ENCODE results near the gene SLC35F3. TPM values are rescaled to one million over a fixed set of nuclear protein-coding genes. Genes with fewer than 3 reads are reported as not detected.

Gene SLC35F3
- total and polyA plus RNA-seq, 4 donors = 0.01 to 0.37 (median 0.08) TPM; not detected in 1

DNA sequence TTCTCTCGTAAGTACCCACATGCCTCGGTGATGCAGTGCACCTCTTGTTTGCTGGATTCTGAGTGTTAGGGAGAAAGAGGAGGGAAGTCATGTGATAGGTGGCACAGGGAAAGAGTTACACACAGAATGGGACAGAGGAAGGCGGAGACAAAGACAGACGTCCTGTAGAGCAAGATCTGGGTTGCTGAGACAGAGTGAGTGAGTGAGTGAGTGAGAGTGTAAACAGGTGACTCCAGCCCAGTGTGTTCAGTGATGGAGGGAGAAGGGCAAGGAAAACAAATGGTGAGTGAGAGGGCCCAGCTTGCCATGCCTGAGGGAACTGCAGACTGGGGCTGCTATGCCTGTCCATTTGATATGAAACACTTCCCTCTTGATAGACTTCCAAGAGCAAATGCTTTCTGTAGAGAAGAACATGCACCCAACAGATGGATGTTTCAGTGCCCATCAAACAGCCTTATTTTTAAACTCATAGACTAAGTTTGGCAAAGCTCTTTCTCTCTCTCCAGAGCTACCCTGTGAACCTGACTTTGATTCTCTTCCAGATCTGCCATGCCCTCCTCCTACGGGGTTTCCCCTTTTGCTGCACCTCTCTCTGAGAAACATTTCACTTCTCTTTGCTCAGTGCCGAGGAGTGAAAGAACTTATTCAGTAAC is 258.9 kb downstream of the SLC35F3 start:
- Histone ChIP-seq H3K9me3 (ENCODE audit: control insufficient read depth in 4 of 4, low read length in 3 of 4) (no peaks in the 10 kb centered on the region), H3K27ac (ENCODE audit: low read depth in 1 of 2, low read length in 2 of 2) (no peak overlapping the region), H3K9ac (ENCODE audit: low read depth in 1 of 2, low read length in 2 of 2) (no peak overlapping the region), H3K4me1 (ENCODE audit: control insufficient read depth in 4 of 4, insufficient read depth in 4 of 4, low read length in 3 of 4) (no peaks in the 10 kb centered on the region), H3K27me3 (ENCODE audit: control insufficient read depth in 4 of 4, insufficient read depth in 4 of 4, low read length in 3 of 4) (peaks cover 0 to 4% (median 0%) of the 10 kb centered on the region in 4 donors), H3K4me3 (ENCODE audit: low read depth in 1 of 3, low read length in 3 of 3) (no peak overlapping the region), H3K36me3 (ENCODE audit: control insufficient read depth in 4 of 4, insufficient read depth in 3 of 4, low read depth in 1 of 4, low read length in 3 of 4) (no peaks in the 10 kb centered on the region)
- 62% methylated on average over 6 of the region's 6 CpGs for WGBS
- DNase-seq (ENCODE audit: low spot score) = no peak
- no peak for TF ChIP-seq FOXA2 (IDR thresholded peaks at IDR 0.05)
- TF ChIP-seq HNF4A (conservative IDR thresholded peaks at IDR 0.05) = no peak

DNA sequence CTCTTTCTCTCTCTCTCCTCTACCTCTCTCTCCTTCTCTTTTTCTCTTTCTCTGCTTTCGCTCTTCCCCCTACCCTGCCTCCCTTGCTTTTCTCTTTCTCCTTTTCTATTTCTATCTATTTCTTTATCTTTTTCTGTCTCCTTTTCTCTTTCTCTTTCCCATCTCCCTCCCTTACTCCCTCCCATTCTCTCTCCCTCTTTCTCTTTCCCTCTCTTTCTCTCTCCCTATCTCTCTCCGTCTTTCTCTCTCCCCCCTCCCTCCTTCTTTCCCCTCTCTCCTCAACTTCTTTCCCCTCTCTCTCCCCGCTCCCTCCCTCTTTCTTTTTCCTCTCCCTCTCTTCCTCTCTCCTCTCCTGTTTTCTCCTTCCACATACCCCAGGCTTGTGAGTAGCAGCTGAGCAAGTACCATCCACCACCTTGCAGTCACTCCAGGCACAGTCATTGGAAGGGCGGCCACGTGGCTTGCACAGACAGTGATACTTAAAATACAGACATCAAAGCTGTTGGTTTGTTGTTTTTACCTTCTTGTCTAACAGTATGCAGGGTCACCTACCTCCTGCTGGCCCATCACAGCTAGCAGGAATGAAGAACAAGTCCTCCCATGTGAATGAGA is 259.7 kb downstream of the SLC35F3 start:
- no peak overlapping the region for H3K27ac ChIP-seq (ENCODE audit: low read depth in 1 of 2, low read length in 2 of 2)
- H3K36me3 ChIP-seq (ENCODE audit: control insufficient read depth in 4 of 4, insufficient read depth in 3 of 4, low read depth in 1 of 4, low read length in 3 of 4) = no peaks in the 10 kb centered on the region
- no peak for DNase-seq (ENCODE audit: low spot score)
- no peaks in the 10 kb centered on the region for H3K4me1 ChIP-seq (ENCODE audit: control insufficient read depth in 4 of 4, insufficient read depth in 4 of 4, low read length in 3 of 4)
- TF ChIP-seq FOXA2 (IDR thresholded peaks at IDR 0.05) (no peak), GABPA (IDR thresholded peaks at IDR 0.05 in 1 of 2, conservative IDR thresholded peaks at IDR 0.05 in 1 of 2) (no peak), YY1 (IDR thresholded peaks at IDR 0.05) (no peak), HNF4A (conservative IDR thresholded peaks at IDR 0.05) (no peak), HNF4G (IDR thresholded peaks at IDR 0.05) (no peak)
- TF ChIP-seq, protein P1, sequence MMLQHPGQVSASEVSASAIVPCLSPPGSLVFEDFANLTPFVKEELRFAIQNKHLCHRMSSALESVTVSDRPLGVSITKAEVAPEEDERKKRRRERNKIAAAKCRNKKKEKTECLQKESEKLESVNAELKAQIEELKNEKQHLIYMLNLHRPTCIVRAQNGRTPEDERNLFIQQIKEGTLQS (IDR thresholded peaks at IDR 0.05) = no peak
- TF ChIP-seq, protein P2, sequence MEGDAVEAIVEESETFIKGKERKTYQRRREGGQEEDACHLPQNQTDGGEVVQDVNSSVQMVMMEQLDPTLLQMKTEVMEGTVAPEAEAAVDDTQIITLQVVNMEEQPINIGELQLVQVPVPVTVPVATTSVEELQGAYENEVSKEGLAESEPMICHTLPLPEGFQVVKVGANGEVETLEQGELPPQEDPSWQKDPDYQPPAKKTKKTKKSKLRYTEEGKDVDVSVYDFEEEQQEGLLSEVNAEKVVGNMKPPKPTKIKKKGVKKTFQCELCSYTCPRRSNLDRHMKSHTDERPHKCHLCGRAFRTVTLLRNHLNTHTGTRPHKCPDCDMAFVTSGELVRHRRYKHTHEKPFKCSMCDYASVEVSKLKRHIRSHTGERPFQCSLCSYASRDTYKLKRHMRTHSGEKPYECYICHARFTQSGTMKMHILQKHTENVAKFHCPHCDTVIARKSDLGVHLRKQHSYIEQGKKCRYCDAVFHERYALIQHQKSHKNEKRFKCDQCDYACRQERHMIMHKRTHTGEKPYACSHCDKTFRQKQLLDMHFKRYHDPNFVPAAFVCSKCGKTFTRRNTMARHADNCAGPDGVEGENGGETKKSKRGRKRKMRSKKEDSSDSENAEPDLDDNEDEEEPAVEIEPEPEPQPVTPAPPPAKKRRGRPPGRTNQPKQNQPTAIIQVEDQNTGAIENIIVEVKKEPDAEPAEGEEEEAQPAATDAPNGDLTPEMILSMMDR (IDR thresholded peaks at IDR 0.05; ENCODE audit: low read depth, low read length, missing input control) = no peak
- TF ChIP-seq, protein P3, sequence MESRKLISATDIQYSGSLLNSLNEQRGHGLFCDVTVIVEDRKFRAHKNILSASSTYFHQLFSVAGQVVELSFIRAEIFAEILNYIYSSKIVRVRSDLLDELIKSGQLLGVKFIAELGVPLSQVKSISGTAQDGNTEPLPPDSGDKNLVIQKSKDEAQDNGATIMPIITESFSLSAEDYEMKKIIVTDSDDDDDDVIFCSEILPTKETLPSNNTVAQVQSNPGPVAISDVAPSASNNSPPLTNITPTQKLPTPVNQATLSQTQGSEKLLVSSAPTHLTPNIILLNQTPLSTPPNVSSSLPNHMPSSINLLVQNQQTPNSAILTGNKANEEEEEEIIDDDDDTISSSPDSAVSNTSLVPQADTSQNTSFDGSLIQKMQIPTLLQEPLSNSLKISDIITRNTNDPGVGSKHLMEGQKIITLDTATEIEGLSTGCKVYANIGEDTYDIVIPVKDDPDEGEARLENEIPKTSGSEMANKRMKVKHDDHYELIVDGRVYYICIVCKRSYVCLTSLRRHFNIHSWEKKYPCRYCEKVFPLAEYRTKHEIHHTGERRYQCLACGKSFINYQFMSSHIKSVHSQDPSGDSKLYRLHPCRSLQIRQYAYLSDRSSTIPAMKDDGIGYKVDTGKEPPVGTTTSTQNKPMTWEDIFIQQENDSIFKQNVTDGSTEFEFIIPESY (IDR thresholded peaks at IDR 0.05) = no peak
- H3K27me3 ChIP-seq (ENCODE audit: control insufficient read depth in 4 of 4, insufficient read depth in 4 of 4, low read length in 3 of 4) = peaks cover 0 to 4% (median 0%) of the 10 kb centered on the region in 4 donors
- no peak overlapping the region for H3K9ac ChIP-seq (ENCODE audit: low read depth in 1 of 2, low read length in 2 of 2)
- WGBS = 63% methylated on average over 5 of the region's 5 CpGs
- no peaks in the 10 kb centered on the region for H3K9me3 ChIP-seq (ENCODE audit: control insufficient read depth in 4 of 4, low read length in 3 of 4)
- no peak overlapping the region for H3K4me3 ChIP-seq (ENCODE audit: low read depth in 1 of 3, low read length in 3 of 3)

DNA sequence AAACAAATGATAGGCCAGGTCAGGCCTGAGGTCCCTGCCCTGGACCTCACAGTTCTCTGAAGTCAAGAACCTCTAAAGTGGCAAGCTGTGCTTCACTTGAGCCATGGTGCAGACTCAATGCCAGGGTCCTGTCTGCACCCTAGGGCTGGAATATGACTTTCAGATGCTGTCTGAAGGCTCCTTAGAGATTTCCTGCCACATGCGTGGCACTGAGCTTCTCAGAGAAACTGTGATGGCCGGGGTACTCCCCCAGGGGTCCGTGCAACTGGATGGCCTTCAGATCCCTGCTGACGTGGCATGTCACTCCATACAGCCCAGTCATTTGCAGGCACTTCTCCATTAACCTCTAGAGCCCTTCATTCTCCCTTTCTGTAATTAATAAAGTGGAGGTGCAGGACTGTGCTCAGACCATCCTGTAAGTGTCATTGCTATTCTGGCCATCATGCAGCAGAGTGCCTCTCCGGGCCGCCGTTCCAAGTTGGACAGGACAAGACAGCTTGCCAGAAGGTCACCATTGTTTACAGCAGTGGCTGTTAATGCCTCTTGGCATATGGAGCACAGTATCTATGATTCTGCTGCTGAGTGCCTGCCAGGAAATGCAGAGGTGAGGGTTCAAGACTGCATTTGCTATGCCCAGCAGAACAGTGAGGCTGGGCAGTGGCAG is 263.7 kb downstream of the SLC35F3 start:
- no peak overlapping the region for H3K27ac ChIP-seq (ENCODE audit: low read depth in 1 of 2, low read length in 2 of 2)
- H3K36me3 ChIP-seq (ENCODE audit: control insufficient read depth in 4 of 4, insufficient read depth in 3 of 4, low read depth in 1 of 4, low read length in 3 of 4) = no peaks in the 10 kb centered on the region
- no peak for DNase-seq (ENCODE audit: low spot score)

More for the DNA sequence above, 263.7 kb downstream of the SLC35F3 start:
- H3K9me3 ChIP-seq (ENCODE audit: control insufficient read depth in 4 of 4, low read length in 3 of 4) = no peaks in the 10 kb centered on the region
- peaks cover 0 to 3% (median 0%) of the 10 kb centered on the region in 4 donors for H3K27me3 ChIP-seq (ENCODE audit: control insufficient read depth in 4 of 4, insufficient read depth in 4 of 4, low read length in 3 of 4)
- no peak overlapping the region for H3K9ac ChIP-seq (ENCODE audit: low read depth in 1 of 2, low read length in 2 of 2)
- no peaks in the 10 kb centered on the region for H3K4me1 ChIP-seq (ENCODE audit: control insufficient read depth in 4 of 4, insufficient read depth in 4 of 4, low read length in 3 of 4)
- TF ChIP-seq TAF1 (conservative IDR thresholded peaks at IDR 0.05) (no peak), EGR1 (IDR thresholded peaks at IDR 0.05; ENCODE audit: low read depth in 2 of 2) (no peak), SP1 (IDR thresholded peaks at IDR 0.05) (no peak), NR2F2 (IDR thresholded peaks at IDR 0.05) (no peak), FOXA1 (IDR thresholded peaks at IDR 0.05) (no peak), RAD21 (IDR thresholded peaks at IDR 0.05) (no peak), HNF4G (IDR thresholded peaks at IDR 0.05) (no peak), RXRA (IDR thresholded peaks at IDR 0.05) (no peak), FOXA2 (IDR thresholded peaks at IDR 0.05) (no peak)
- TF ChIP-seq, protein P3 (IDR thresholded peaks at IDR 0.05) = no peak
- TF ChIP-seq, protein P1 (IDR thresholded peaks at IDR 0.05) = no peak
- TF ChIP-seq, protein P4, sequence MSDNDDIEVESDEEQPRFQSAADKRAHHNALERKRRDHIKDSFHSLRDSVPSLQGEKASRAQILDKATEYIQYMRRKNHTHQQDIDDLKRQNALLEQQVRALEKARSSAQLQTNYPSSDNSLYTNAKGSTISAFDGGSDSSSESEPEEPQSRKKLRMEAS (IDR thresholded peaks at IDR 0.05) = no peak
- TF ChIP-seq, protein P2 (IDR thresholded peaks at IDR 0.05; ENCODE audit: low read depth, low read length, missing input control) = no peak
- 84% methylated on average over 7 of the region's 7 CpGs for WGBS
- no peak overlapping the region for H3K4me3 ChIP-seq (ENCODE audit: low read depth in 1 of 3, low read length in 3 of 3)
